ENCODE results near the gene GSE1. TPM values are rescaled to one million over a fixed set of nuclear protein-coding genes. Genes with fewer than 3 reads are reported as not detected.

Gene GSE1
- total RNA-seq, 4 donors from 2014 or later: 57.1 to 208 (median 90.5) TPM

GRCh38 chr16:85633888-85634287 is 20.8 kb downstream of the GSE1 start:
- TF ChIP-seq CTCF (IDR thresholded peaks at IDR 0.05; ENCODE audit: low read depth): no peak

- TF ChIP-seq CTCF (IDR thresholded peaks at IDR 0.05; ENCODE audit: low read depth): no peak
Measured at GRCh38 chr16:85634747-85635544, 21.8 kb downstream of the GSE1 start.

GRCh38 chr16:85635545-85636140 is 22.5 kb downstream of the GSE1 start:
- TF ChIP-seq CTCF (IDR thresholded peaks at IDR 0.05; ENCODE audit: low read depth): no peak

- no peak for TF ChIP-seq CTCF (IDR thresholded peaks at IDR 0.05; ENCODE audit: low read depth)
Measured at GRCh38 chr16:85636234-85636812, 23.2 kb downstream of the GSE1 start.

GRCh38 chr16:85637061-85637807 is 24.1 kb downstream of the GSE1 start:
- TF ChIP-seq CTCF (IDR thresholded peaks at IDR 0.05; ENCODE audit: low read depth): no peak

GRCh38 chr16:85637808-85638647 is 24.9 kb downstream of the GSE1 start:
- no peak for TF ChIP-seq CTCF (IDR thresholded peaks at IDR 0.05; ENCODE audit: low read depth)

All from subcutaneous adipose tissue (tissue), 4 donors.